Measurements from ENCODE around the gene KRTAP10-6. TPM values are rescaled to one million over a fixed set of nuclear protein-coding genes. Genes with fewer than 3 reads are reported as not detected.

Gene KRTAP10-6
- total and polyA plus RNA-seq, 7 experiments from 2014 or later: not detected

GRCh38 chr21:44619886-44620285 lies 27.6 kb upstream of the KRTAP10-6 start:
- no peak for DNase-seq
- H3K27me3 ChIP-seq (ENCODE audit: control insufficient read depth in 2 of 2, insufficient read depth in 2 of 2, low read length in 2 of 2): no peaks in the 10 kb centered on the region
- H3K4me3 ChIP-seq (ENCODE audit: low read length): peak overlapping the region; percentile 53
- CTCF ChIA-PET: interaction anchor here (1.2 to 1.6 kb wide), 2 partner anchors 109 to 123 kb away, joined by 5 to 6 read pairs; no protein-coding TSS in a partner anchor
- H3K27ac Mint-ChIP-seq: peak overlapping the region in 8 of 9 donors; percentile 83 to 96 (median 93)
- peaks cover 37 to 45% of the 10 kb centered on the region in 2 donors for H3K4me1 ChIP-seq (ENCODE audit: control insufficient read depth in 2 of 2, insufficient read depth in 2 of 2, low read length in 2 of 2)
- no peaks in the 10 kb centered on the region for H3K36me3 ChIP-seq (ENCODE audit: control insufficient read depth in 2 of 3, insufficient read depth in 3 of 3, low read length in 3 of 3)
- ATAC-seq: no peak
- peaks cover 28 to 64% (median 48%) of the 10 kb centered on the region in 11 donors for H3K9me3 Mint-ChIP-seq
- H3K27ac ChIP-seq (ENCODE audit: low read depth, low read length): peak overlapping the region; percentile 59
- peaks cover 0 to 8% (median 0%) of the 10 kb centered on the region in 5 donors for H3K27me3 Mint-ChIP-seq
- POLR2A ChIA-PET: interaction anchor here (0.9 to 2.8 kb wide), 4 partner anchors 11 to 73 kb away, joined by 4 to 23 read pairs (median 10); partner anchors contain the start of genes KRTAP12-3 and KRTAP12-4
- peak overlapping the region in 9 of 10 donors; percentile 16 to 86 (median 52) for H3K4me3 Mint-ChIP-seq
- peaks cover 24 to 51% (median 47%) of the 10 kb centered on the region in 5 donors for H3K36me3 Mint-ChIP-seq
- H3K9me3 ChIP-seq (ENCODE audit: control insufficient read depth in 2 of 3, low read length in 3 of 3): peaks cover 0 to 17% (median 11%) of the 10 kb centered on the region in 3 experiments
- intact Hi-C loops (cut with micrococcal nuclease): loop anchor here (1.0 to 5.0 kb wide), 4 partner anchors 37 to 92 kb away; partner anchors contain the start of genes KRTAP12-3 (in 2 of the 2), KRTAP10-5 (in 1 of the 2) and TSPEAR (in 1 of the 2)
- H3K4me1 Mint-ChIP-seq: peaks cover 20 to 61% (median 56%) of the 10 kb centered on the region in 7 donors

DNA sequence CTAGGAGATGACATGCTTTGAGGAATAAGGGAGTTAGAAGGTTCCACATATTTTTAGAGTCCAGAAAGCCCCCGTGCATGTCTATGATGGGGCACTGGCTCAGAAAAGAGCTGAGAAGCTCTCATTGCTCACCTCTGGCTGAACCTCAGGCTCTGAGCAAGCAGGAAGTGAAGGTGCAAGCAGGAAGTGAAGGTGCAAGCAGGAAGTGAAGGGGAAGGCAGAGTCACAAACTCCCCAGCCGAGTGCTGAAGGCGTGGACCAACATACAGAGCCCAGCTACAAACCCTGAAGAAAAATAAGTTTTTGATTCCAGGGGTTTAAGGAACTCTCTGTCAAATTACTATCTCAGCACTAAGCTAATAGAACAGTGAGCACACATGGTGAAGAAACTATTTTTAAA lies 26.6 kb upstream of the KRTAP10-6 start:
- no peaks in the 10 kb centered on the region for H3K36me3 ChIP-seq (ENCODE audit: control insufficient read depth in 2 of 3, insufficient read depth in 3 of 3, low read length in 3 of 3)
- peak overlapping the region; percentile 53 for H3K4me3 ChIP-seq (ENCODE audit: low read length)
- peak overlapping the region; percentile 59 for H3K27ac ChIP-seq (ENCODE audit: low read depth, low read length)
- peaks cover 37 to 45% of the 10 kb centered on the region in 2 donors for H3K4me1 ChIP-seq (ENCODE audit: control insufficient read depth in 2 of 2, insufficient read depth in 2 of 2, low read length in 2 of 2)
- peaks cover 20 to 65% (median 60%) of the 10 kb centered on the region in 7 donors for H3K4me1 Mint-ChIP-seq
- intact Hi-C loops (cut with micrococcal nuclease): loop anchor here (1.0 to 5.0 kb wide), 5 partner anchors 37 to 123 kb away; partner anchors contain the start of genes KRTAP12-3 (in 2 of the 2), KRTAP10-5 (in 1 of the 2) and TSPEAR (in 1 of the 2)
- peak overlapping the region; percentile 83 to 96 (median 93) for H3K27ac Mint-ChIP-seq
- DNase-seq (peak in 7 of 9 donors; percentile 58 to 83 (median 78)), ATAC-seq (peak; percentile 95)
- H3K4me3 Mint-ChIP-seq: peak overlapping the region; percentile 47 to 86 (median 70)
- peaks cover 0 to 11% (median 10%) of the 10 kb centered on the region in 3 experiments for H3K9me3 ChIP-seq (ENCODE audit: control insufficient read depth in 2 of 3, low read length in 3 of 3)
- ChIA-PET CTCF (interaction anchor here (0.6 to 2.5 kb wide), 5 partner anchors 39 to 181 kb away, joined by 3 to 9 read pairs (median 5); partner anchors contain the start of gene KRTAP12-3), POLR2A (interaction anchor here (0.8 to 2.8 kb wide), 11 partner anchors 12 to 312 kb away, joined by 3 to 23 read pairs (median 4); partner anchors contain the start of genes KRTAP10-12, KRTAP12-3 and KRTAP12-4)
- H3K27me3 Mint-ChIP-seq: peaks cover 0 to 3% (median 0%) of the 10 kb centered on the region in 5 donors
- H3K36me3 Mint-ChIP-seq: peaks cover 17 to 45% (median 38%) of the 10 kb centered on the region in 5 donors
- H3K27me3 ChIP-seq (ENCODE audit: control insufficient read depth in 2 of 2, insufficient read depth in 2 of 2, low read length in 2 of 2): no peaks in the 10 kb centered on the region
- peaks cover 22 to 55% (median 39%) of the 10 kb centered on the region in 11 donors for H3K9me3 Mint-ChIP-seq

GRCh38 chr21:44618504-44618903 lies 26.2 kb upstream of the KRTAP10-6 start:
- no peak for DNase-seq
- H3K27ac Mint-ChIP-seq: peak overlapping the region; percentile 83 to 96 (median 93)
- ChIA-PET POLR2A (interaction anchor here (0.8 to 2.8 kb wide), 12 partner anchors 8 to 313 kb away, joined by 3 to 23 read pairs (median 4); partner anchors contain the start of genes KRTAP10-12, KRTAP10-9 and KRTAP12-3), CTCF (interaction anchor here (0.6 to 2.5 kb wide), 5 partner anchors 39 to 182 kb away, joined by 3 to 9 read pairs (median 5); partner anchors contain the start of gene KRTAP12-3)
- H3K9me3 Mint-ChIP-seq: peaks cover 21 to 51% (median 35%) of the 10 kb centered on the region in 11 donors
- Histone ChIP-seq H3K27me3 (ENCODE audit: control insufficient read depth in 2 of 2, insufficient read depth in 2 of 2, low read length in 2 of 2) (no peaks in the 10 kb centered on the region), H3K4me3 (ENCODE audit: low read length) (peak overlapping the region; percentile 53), H3K36me3 (ENCODE audit: control insufficient read depth in 2 of 3, insufficient read depth in 3 of 3, low read length in 3 of 3) (no peaks in the 10 kb centered on the region), H3K4me1 (ENCODE audit: control insufficient read depth in 2 of 2, insufficient read depth in 2 of 2, low read length in 2 of 2) (peaks cover 37 to 45% of the 10 kb centered on the region in 2 donors), H3K9me3 (ENCODE audit: control insufficient read depth in 2 of 3, low read length in 3 of 3) (peaks cover 0 to 7% (median 6%) of the 10 kb centered on the region in 3 experiments), H3K27ac (ENCODE audit: low read depth, low read length) (peak overlapping the region; percentile 59)
- peaks cover 20 to 66% (median 60%) of the 10 kb centered on the region in 7 donors for H3K4me1 Mint-ChIP-seq
- ATAC-seq: peak; percentile 36
- H3K36me3 Mint-ChIP-seq: peaks cover 14 to 42% (median 34%) of the 10 kb centered on the region in 5 donors
- no peaks in the 10 kb centered on the region for H3K27me3 Mint-ChIP-seq
- H3K4me3 Mint-ChIP-seq: peak overlapping the region; percentile 47 to 86 (median 70)
- intact Hi-C loops (cut with micrococcal nuclease): loop anchor here in 1 of 2 donors (1.0 to 5.0 kb wide), 3 partner anchors 36 to 124 kb away; partner anchors contain the start of genes KRTAP10-5 and TSPEAR

- peak overlapping the region in 7 of 9 donors; percentile 5 to 96 (median 93) for H3K27ac Mint-ChIP-seq
- Histone ChIP-seq H3K27me3 (ENCODE audit: control insufficient read depth in 2 of 2, insufficient read depth in 2 of 2, low read length in 2 of 2) (no peaks in the 10 kb centered on the region), H3K9me3 (ENCODE audit: control insufficient read depth in 2 of 3, low read length in 3 of 3) (peaks cover 0 to 5% (median 0%) of the 10 kb centered on the region in 3 experiments), H3K27ac (ENCODE audit: low read depth, low read length) (no peak overlapping the region), H3K36me3 (ENCODE audit: control insufficient read depth in 2 of 3, insufficient read depth in 3 of 3, low read length in 3 of 3) (no peaks in the 10 kb centered on the region), H3K4me3 (ENCODE audit: low read length) (no peak overlapping the region), H3K4me1 (ENCODE audit: control insufficient read depth in 2 of 2, insufficient read depth in 2 of 2, low read length in 2 of 2) (peaks cover 37 to 45% of the 10 kb centered on the region in 2 donors)
- no peaks in the 10 kb centered on the region for H3K27me3 Mint-ChIP-seq
- DNase-seq: no peak
- peaks cover 11 to 36% (median 21%) of the 10 kb centered on the region in 11 donors for H3K9me3 Mint-ChIP-seq
- POLR2A ChIA-PET: interaction anchor here (1.2 to 2.1 kb wide), 3 partner anchors 10 to 13 kb away, joined by 4 to 5 read pairs (median 4); partner anchors contain the start of gene KRTAP10-9
- no peak for ATAC-seq
- H3K4me1 Mint-ChIP-seq: peaks cover 20 to 71% (median 60%) of the 10 kb centered on the region in 7 donors
- intact Hi-C loops (cut with micrococcal nuclease): loop anchor here in 1 of 2 donors (5.0 kb wide), 2 partner anchors 35 to 95 kb away; partner anchors contain the start of genes KRTAP10-5 and TSPEAR
- H3K36me3 Mint-ChIP-seq: peaks cover 12 to 33% (median 21%) of the 10 kb centered on the region in 5 donors
- H3K4me3 Mint-ChIP-seq: peak overlapping the region in 4 of 10 donors; percentile 14 to 86 (median 49)
- CTCF ChIA-PET: interaction anchor here (1.0 to 2.5 kb wide), 2 partner anchors 41 to 99 kb away, joined by 4 to 9 read pairs; partner anchors contain the start of gene KRTAP12-3
Measured at GRCh38 chr21:44617071-44617501, 24.8 kb upstream of the KRTAP10-6 start.

GRCh38 chr21:44616591-44616926 lies 24.3 kb upstream of the KRTAP10-6 start:
- intact Hi-C loops (cut with micrococcal nuclease): loop anchor here in 1 of 2 donors (5.0 kb wide), 2 partner anchors 34 to 96 kb away; partner anchors contain the start of genes KRTAP10-5 and TSPEAR
- Histone ChIP-seq H3K36me3 (ENCODE audit: control insufficient read depth in 2 of 3, insufficient read depth in 3 of 3, low read length in 3 of 3) (no peaks in the 10 kb centered on the region), H3K4me3 (ENCODE audit: low read length) (no peak overlapping the region), H3K9me3 (ENCODE audit: control insufficient read depth in 2 of 3, low read length in 3 of 3) (peaks cover 0 to 5% (median 3%) of the 10 kb centered on the region in 3 experiments), H3K4me1 (ENCODE audit: control insufficient read depth in 2 of 2, insufficient read depth in 2 of 2, low read length in 2 of 2) (peaks cover 37 to 45% of the 10 kb centered on the region in 2 donors), H3K27me3 (ENCODE audit: control insufficient read depth in 2 of 2, insufficient read depth in 2 of 2, low read length in 2 of 2) (no peaks in the 10 kb centered on the region), H3K27ac (ENCODE audit: low read depth, low read length) (no peak overlapping the region)
- DNase-seq (no peak), ATAC-seq (no peak)
- peak overlapping the region in 7 of 9 donors; percentile 52 to 96 (median 73) for H3K27ac Mint-ChIP-seq
- H3K4me3 Mint-ChIP-seq: peak overlapping the region in 7 of 10 donors; percentile 19 to 69 (median 29)
- H3K9me3 Mint-ChIP-seq: peaks cover 9 to 31% (median 21%) of the 10 kb centered on the region in 11 donors
- ChIA-PET CTCF (interaction anchor here (0.5 to 0.6 kb wide), 2 partner anchors 106 to 126 kb away, joined by 3 read pairs; no protein-coding TSS in a partner anchor), POLR2A (interaction anchor here (1.2 to 2.1 kb wide), 2 partner anchors 11 to 14 kb away, joined by 4 read pairs; no protein-coding TSS in a partner anchor)
- H3K4me1 Mint-ChIP-seq: peaks cover 20 to 71% (median 60%) of the 10 kb centered on the region in 7 donors
- H3K27me3 Mint-ChIP-seq: no peaks in the 10 kb centered on the region
- peaks cover 12 to 30% (median 21%) of the 10 kb centered on the region in 5 donors for H3K36me3 Mint-ChIP-seq

All from naive thymus-derived CD4-positive, alpha-beta T cell (primary cell).